ENCODE measurements around the gene TRPM2. TPM values are rescaled to one million over a fixed set of nuclear protein-coding genes. Genes with fewer than 3 reads are reported as not detected.

TRPM2 gene
- total and polyA plus RNA-seq, 2 donors, result 2.7 to 9.4 TPM

- WGBS, result 93% methylated on average over 14 of the region's 14 CpGs
- Histone ChIP-seq H3K27me3 (ENCODE audit: control insufficient read depth in 2 of 2, insufficient read depth in 1 of 2, low read length in 1 of 2) (peaks cover 0 to 10% of the 10 kb centered on the region in 2 donors), H3K27ac (ENCODE audit: low read depth in 1 of 2, low read length in 1 of 2) (no peak overlapping the region), H3K4me3 (ENCODE audit: low read length in 2 of 2) (no peak overlapping the region), H3K4me1 (ENCODE audit: control insufficient read depth in 2 of 2, insufficient read depth in 2 of 2, low read length in 2 of 2) (peaks cover 7 to 12% of the 10 kb centered on the region in 2 donors), H3K9me3 (ENCODE audit: control insufficient read depth in 2 of 2, insufficient read depth in 1 of 2, low read length in 1 of 2) (no peaks in the 10 kb centered on the region), H3K36me3 (ENCODE audit: control insufficient read depth in 2 of 2, insufficient read depth in 2 of 2, low read length in 1 of 2) (no peaks in the 10 kb centered on the region)
- DNase-seq (ENCODE audit: low read depth in 6 of 9, low spot score in 9 of 9), result no peak
Observed at GRCh38 chr21:44482581-44483287, 129.3 kb downstream of the TRPM2 start.

- Histone ChIP-seq H3K9me3 (ENCODE audit: control insufficient read depth in 2 of 2, insufficient read depth in 1 of 2, low read length in 1 of 2) (peaks cover 0 to 5% of the 10 kb centered on the region in 2 donors), H3K27ac (ENCODE audit: low read depth in 1 of 2, low read length in 1 of 2) (no peak overlapping the region), H3K4me3 (ENCODE audit: low read length in 2 of 2) (no peak overlapping the region), H3K27me3 (ENCODE audit: control insufficient read depth in 2 of 2, insufficient read depth in 1 of 2, low read length in 1 of 2) (peaks cover 0 to 10% of the 10 kb centered on the region in 2 donors), H3K4me1 (ENCODE audit: control insufficient read depth in 2 of 2, insufficient read depth in 2 of 2, low read length in 2 of 2) (peaks cover 7 to 12% of the 10 kb centered on the region in 2 donors), H3K36me3 (ENCODE audit: control insufficient read depth in 2 of 2, insufficient read depth in 2 of 2, low read length in 1 of 2) (no peaks in the 10 kb centered on the region)
- WGBS, result 89% methylated on average over 28 of the region's 28 CpGs
- no peak for DNase-seq (ENCODE audit: low read depth in 6 of 9, low spot score in 9 of 9)
Observed at GRCh38 chr21:44483288-44484237, 130.1 kb downstream of the TRPM2 start.

DNA sequence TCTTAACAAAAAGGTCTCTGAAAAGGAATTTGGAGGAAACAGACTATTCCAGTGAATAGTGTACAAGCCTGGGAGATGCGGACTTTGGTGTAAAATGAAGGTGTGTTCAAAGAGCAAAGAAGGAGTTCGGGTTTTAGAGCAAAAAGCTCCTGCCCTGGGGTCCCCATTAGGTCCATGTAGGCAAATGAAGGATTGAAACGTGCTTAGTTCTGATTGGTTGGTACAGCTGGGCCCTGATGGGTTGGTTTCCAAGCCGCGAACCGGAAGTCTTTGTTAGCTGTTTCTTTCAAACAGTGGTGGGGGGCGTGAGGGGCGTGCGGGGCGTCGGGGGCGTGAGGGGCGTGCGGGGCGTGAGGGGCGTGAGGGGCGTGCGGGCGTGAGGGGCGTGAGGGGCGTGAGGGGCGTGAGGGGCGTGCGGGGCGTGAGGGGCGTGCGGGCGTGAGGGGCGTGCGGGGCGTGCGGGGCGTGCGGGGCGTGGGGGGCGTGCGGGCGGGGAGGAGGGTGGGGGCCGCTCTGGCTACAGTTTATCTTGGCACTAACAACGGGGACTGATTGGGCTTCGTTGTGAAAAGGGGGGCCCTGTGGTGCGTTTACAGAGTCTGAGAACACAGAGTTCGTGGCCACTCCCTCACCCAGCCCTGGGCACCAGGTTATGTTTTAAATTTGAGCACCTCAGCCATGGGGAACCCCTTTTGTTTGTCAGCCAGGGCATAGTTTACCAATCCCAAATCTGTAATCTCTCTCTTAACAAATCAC, 131.3 kb downstream of the TRPM2 start:
- DNase-seq (ENCODE audit: low read depth in 6 of 9, low spot score in 9 of 9), result no peak
- Histone ChIP-seq H3K27me3 (ENCODE audit: control insufficient read depth in 2 of 2, insufficient read depth in 1 of 2, low read length in 1 of 2) (peaks cover 0 to 10% of the 10 kb centered on the region in 2 donors), H3K27ac (ENCODE audit: low read depth in 1 of 2, low read length in 1 of 2) (no peak overlapping the region), H3K4me3 (ENCODE audit: low read length in 2 of 2) (no peak overlapping the region), H3K4me1 (ENCODE audit: control insufficient read depth in 2 of 2, insufficient read depth in 2 of 2, low read length in 2 of 2) (peaks cover 7 to 12% of the 10 kb centered on the region in 2 donors), H3K36me3 (ENCODE audit: control insufficient read depth in 2 of 2, insufficient read depth in 2 of 2, low read length in 1 of 2) (no peaks in the 10 kb centered on the region), H3K9me3 (ENCODE audit: control insufficient read depth in 2 of 2, insufficient read depth in 1 of 2, low read length in 1 of 2) (peaks cover 0 to 5% of the 10 kb centered on the region in 2 donors)
- WGBS, result 94% methylated on average over 43 of the region's 43 CpGs

- Histone ChIP-seq H3K4me3 (ENCODE audit: low read length in 2 of 2) (peak overlapping the region in 1 of 2 donors; percentile 18), H3K4me1 (ENCODE audit: control insufficient read depth in 2 of 2, insufficient read depth in 2 of 2, low read length in 2 of 2) (peaks cover 7 to 12% of the 10 kb centered on the region in 2 donors), H3K27ac (ENCODE audit: low read depth in 1 of 2, low read length in 1 of 2) (no peak overlapping the region), H3K36me3 (ENCODE audit: control insufficient read depth in 2 of 2, insufficient read depth in 2 of 2, low read length in 1 of 2) (no peaks in the 10 kb centered on the region), H3K27me3 (ENCODE audit: control insufficient read depth in 2 of 2, insufficient read depth in 1 of 2, low read length in 1 of 2) (peaks cover 0 to 10% of the 10 kb centered on the region in 2 donors), H3K9me3 (ENCODE audit: control insufficient read depth in 2 of 2, insufficient read depth in 1 of 2, low read length in 1 of 2) (peaks cover 0 to 9% of the 10 kb centered on the region in 2 donors)
- peak in 3 of 9 donors; percentile 5 to 9 (median 9) for DNase-seq (ENCODE audit: low read depth in 6 of 9, low spot score in 9 of 9)
- WGBS, result 81% methylated on average over 25 of the region's 25 CpGs
Observed at GRCh38 chr21:44485254-44485793, 131.9 kb downstream of the TRPM2 start.

- Histone ChIP-seq H3K36me3 (ENCODE audit: control insufficient read depth in 2 of 2, insufficient read depth in 2 of 2, low read length in 1 of 2) (no peaks in the 10 kb centered on the region), H3K27me3 (ENCODE audit: control insufficient read depth in 2 of 2, insufficient read depth in 1 of 2, low read length in 1 of 2) (peaks cover 0 to 10% of the 10 kb centered on the region in 2 donors), H3K4me1 (ENCODE audit: control insufficient read depth in 2 of 2, insufficient read depth in 2 of 2, low read length in 2 of 2) (peaks cover 7 to 12% of the 10 kb centered on the region in 2 donors), H3K27ac (ENCODE audit: low read depth in 1 of 2, low read length in 1 of 2) (no peak overlapping the region), H3K9me3 (ENCODE audit: control insufficient read depth in 2 of 2, insufficient read depth in 1 of 2, low read length in 1 of 2) (peaks cover 0 to 11% of the 10 kb centered on the region in 2 donors), H3K4me3 (ENCODE audit: low read length in 2 of 2) (peak overlapping the region in 1 of 2 donors; percentile 18)
- 76% methylated on average over 10 of the region's 10 CpGs for WGBS
- DNase-seq (ENCODE audit: low read depth in 6 of 9, low spot score in 9 of 9), result peak in 3 of 9 donors; percentile 8 to 31 (median 8)
Observed at GRCh38 chr21:44485796-44486195, 132.4 kb downstream of the TRPM2 start.

DNA sequence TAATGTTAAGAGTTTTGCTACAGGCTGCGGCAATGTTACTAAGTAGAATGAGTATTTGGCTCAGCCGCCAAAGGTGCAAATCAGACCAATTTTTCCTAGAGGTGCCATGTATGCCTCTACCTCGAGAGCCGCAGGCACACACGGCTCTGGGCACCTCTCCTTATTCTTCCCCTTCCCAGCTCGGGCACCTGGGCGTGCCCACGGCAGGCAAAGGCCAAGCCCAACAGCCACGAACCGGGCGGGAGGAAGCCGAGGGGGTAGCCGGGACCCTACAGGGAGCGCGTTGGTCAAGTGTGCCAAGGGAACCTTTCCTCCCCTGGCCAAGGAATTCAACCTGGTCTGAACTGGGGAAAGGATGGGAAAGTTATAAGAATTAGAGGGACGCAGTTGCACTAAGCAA, 132.9 kb downstream of the TRPM2 start:
- no peaks in the 10 kb centered on the region for H3K36me3 ChIP-seq (ENCODE audit: control insufficient read depth in 2 of 2, insufficient read depth in 2 of 2, low read length in 1 of 2)
- H3K4me3 ChIP-seq (ENCODE audit: low read length in 2 of 2), result no peak overlapping the region
- 87% methylated on average over 16 of the region's 16 CpGs for WGBS
- DNase-seq (ENCODE audit: low read depth in 6 of 9, low spot score in 9 of 9), result no peak
- H3K27ac ChIP-seq (ENCODE audit: low read depth in 1 of 2, low read length in 1 of 2), result no peak overlapping the region
- H3K4me1 ChIP-seq (ENCODE audit: control insufficient read depth in 2 of 2, insufficient read depth in 2 of 2, low read length in 2 of 2), result peaks cover 7 to 12% of the 10 kb centered on the region in 2 donors
- H3K9me3 ChIP-seq (ENCODE audit: control insufficient read depth in 2 of 2, insufficient read depth in 1 of 2, low read length in 1 of 2), result peaks cover 0 to 11% of the 10 kb centered on the region in 2 donors
- peaks cover 0 to 10% of the 10 kb centered on the region in 2 donors for H3K27me3 ChIP-seq (ENCODE audit: control insufficient read depth in 2 of 2, insufficient read depth in 1 of 2, low read length in 1 of 2)

GRCh38 chr21:44487831-44488230, 134.4 kb downstream of the TRPM2 start:
- peak in 1 of 9 donors; percentile 19 for DNase-seq (ENCODE audit: low read depth in 6 of 9, low spot score in 9 of 9)
- Histone ChIP-seq H3K27ac (ENCODE audit: low read depth in 1 of 2, low read length in 1 of 2) (no peak overlapping the region), H3K36me3 (ENCODE audit: control insufficient read depth in 2 of 2, insufficient read depth in 2 of 2, low read length in 1 of 2) (no peaks in the 10 kb centered on the region), H3K27me3 (ENCODE audit: control insufficient read depth in 2 of 2, insufficient read depth in 1 of 2, low read length in 1 of 2) (peaks cover 0 to 10% of the 10 kb centered on the region in 2 donors), H3K4me3 (ENCODE audit: low read length in 2 of 2) (no peak overlapping the region), H3K9me3 (ENCODE audit: control insufficient read depth in 2 of 2, insufficient read depth in 1 of 2, low read length in 1 of 2) (peaks cover 1 to 19% of the 10 kb centered on the region in 2 donors), H3K4me1 (ENCODE audit: control insufficient read depth in 2 of 2, insufficient read depth in 2 of 2, low read length in 2 of 2) (peaks cover 7 to 12% of the 10 kb centered on the region in 2 donors)
- 31% methylated on average over 4 of the region's 4 CpGs for WGBS

GRCh38 chr21:44489962-44490361, 136.5 kb downstream of the TRPM2 start:
- Histone ChIP-seq H3K27me3 (ENCODE audit: control insufficient read depth in 2 of 2, insufficient read depth in 1 of 2, low read length in 1 of 2) (peaks cover 0 to 8% of the 10 kb centered on the region in 2 donors), H3K27ac (ENCODE audit: low read depth in 1 of 2, low read length in 1 of 2) (no peak overlapping the region), H3K4me1 (ENCODE audit: control insufficient read depth in 2 of 2, insufficient read depth in 2 of 2, low read length in 2 of 2) (peaks cover 7 to 12% of the 10 kb centered on the region in 2 donors), H3K36me3 (ENCODE audit: control insufficient read depth in 2 of 2, insufficient read depth in 2 of 2, low read length in 1 of 2) (no peaks in the 10 kb centered on the region), H3K4me3 (ENCODE audit: low read length in 2 of 2) (no peak overlapping the region), H3K9me3 (ENCODE audit: control insufficient read depth in 2 of 2, insufficient read depth in 1 of 2, low read length in 1 of 2) (peaks cover 1 to 31% of the 10 kb centered on the region in 2 donors)
- WGBS, result 48% methylated on average over 7 of the region's 7 CpGs
- DNase-seq (ENCODE audit: low read depth in 6 of 9, low spot score in 9 of 9), result no peak
